GM10248 (cell line): ENCODE measurements around the gene DDIT4L.
A peak's percentile ranks its signal among the peaks of the same experiment; 100 is the strongest.

ENCODE experiments used
- CTCF ChIA-PET: fragments of 300-600 bp; sonication (Branson Sonifier 250); formaldehyde crosslinking; extraction: SDS; loops from one replicate; lab custom pipeline; 2021; ENCODE audit warnings: antibody characterized with exemption; lab: Yijun Ruan, JAX
- POLR2A ChIA-PET: fragments of 350-650 bp; sonication (Branson Sonifier 250); formaldehyde crosslinking; extraction: SDS; loops from one replicate; lab custom pipeline; 2020; ENCODE audit warnings: antibody characterized with exemption; lab: Yijun Ruan, JAX
- DNase-seq: peaks from one replicate; pipeline ENCODE4 v3.0.0; 2012; ENCODE audit errors: extremely low spot score
- TF ChIP-seq, protein P1 (sequence below): IDR thresholded peaks from 2 replicates; pipeline ENCODE4 v1.5.1; 2012; ENCODE audit warnings: mild to moderate bottlenecking, low read depth; ENCODE audit errors: extremely low read depth, missing control alignments, control extremely low read depth

DDIT4L gene, protein sequence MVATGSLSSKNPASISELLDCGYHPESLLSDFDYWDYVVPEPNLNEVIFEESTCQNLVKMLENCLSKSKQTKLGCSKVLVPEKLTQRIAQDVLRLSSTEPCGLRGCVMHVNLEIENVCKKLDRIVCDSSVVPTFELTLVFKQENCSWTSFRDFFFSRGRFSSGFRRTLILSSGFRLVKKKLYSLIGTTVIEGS

DNA sequence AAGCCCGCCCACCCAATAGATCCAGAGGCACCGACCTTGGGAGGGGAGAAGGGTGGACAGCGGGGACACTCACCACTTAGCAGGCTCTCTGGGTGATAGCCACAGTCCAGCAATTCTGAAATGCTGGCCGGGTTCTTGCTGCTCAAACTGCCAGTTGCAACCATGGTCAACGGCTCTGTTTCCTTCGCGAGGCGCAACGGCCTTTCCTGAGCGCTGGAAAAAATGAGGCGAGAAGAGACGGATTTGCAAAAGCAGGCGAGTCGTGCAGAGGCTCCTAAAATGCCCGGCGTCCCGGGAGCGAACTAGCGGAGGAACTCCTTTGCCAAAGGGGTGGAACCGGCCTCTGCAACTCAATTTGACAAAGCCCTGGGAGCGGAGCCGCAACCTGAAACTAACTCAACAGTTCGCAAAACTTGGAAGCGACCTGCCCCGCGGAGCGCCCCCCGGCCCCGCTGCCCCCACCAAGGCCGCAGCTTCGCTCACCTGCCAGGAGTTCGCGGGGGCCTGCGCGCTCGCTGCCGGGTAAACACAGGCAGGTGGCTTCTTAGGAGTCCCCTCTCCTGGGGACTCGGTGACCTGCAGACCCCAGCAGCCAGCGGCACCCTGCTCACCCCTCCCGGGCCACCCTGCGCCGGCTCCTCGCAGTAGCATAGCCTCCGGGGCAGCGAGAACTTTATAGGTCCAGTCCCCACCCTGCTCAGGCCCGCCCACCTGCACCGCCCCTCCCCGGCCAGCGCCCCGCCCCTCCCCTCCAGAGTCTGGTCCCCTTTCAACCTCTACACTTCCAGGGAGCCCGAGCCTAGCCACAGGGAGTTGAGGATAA lies at the start of gene DDIT4L:
DDIT4L (minus strand) TSS at position 649 of the 823 bp plus-strand sequence; CDS start at position 164, 485 bp downstream.
- TF ChIP-seq, protein P1, sequence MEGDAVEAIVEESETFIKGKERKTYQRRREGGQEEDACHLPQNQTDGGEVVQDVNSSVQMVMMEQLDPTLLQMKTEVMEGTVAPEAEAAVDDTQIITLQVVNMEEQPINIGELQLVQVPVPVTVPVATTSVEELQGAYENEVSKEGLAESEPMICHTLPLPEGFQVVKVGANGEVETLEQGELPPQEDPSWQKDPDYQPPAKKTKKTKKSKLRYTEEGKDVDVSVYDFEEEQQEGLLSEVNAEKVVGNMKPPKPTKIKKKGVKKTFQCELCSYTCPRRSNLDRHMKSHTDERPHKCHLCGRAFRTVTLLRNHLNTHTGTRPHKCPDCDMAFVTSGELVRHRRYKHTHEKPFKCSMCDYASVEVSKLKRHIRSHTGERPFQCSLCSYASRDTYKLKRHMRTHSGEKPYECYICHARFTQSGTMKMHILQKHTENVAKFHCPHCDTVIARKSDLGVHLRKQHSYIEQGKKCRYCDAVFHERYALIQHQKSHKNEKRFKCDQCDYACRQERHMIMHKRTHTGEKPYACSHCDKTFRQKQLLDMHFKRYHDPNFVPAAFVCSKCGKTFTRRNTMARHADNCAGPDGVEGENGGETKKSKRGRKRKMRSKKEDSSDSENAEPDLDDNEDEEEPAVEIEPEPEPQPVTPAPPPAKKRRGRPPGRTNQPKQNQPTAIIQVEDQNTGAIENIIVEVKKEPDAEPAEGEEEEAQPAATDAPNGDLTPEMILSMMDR = no peak
- DNase-seq = peak; percentile 20
- CTCF ChIA-PET = no interaction called here
- POLR2A ChIA-PET = no interaction called here

DNA sequence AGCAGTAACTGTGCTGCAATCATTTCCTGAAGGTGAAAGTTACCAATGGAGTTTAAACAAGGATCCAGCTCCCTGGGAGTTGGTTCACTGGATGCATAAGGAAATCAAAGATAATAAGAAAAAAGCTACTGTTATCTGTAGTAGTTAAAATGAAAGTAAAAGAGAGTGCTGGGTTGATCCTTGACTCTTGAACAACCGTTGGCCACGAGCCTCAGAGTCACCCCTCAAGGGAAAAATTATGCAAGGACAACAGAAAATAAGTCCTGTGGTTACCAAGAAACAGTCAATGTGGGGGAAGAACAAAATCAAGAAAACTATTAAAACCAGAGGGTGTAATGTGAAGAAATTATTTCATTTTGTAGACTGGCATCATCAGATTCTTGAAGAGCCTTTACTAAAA lies 49.7 kb upstream of the DDIT4L start:
- TF ChIP-seq, protein P1 = no peak
- no peak for DNase-seq
- CTCF ChIA-PET = no interaction called here
- POLR2A ChIA-PET = no interaction called here

DNA sequence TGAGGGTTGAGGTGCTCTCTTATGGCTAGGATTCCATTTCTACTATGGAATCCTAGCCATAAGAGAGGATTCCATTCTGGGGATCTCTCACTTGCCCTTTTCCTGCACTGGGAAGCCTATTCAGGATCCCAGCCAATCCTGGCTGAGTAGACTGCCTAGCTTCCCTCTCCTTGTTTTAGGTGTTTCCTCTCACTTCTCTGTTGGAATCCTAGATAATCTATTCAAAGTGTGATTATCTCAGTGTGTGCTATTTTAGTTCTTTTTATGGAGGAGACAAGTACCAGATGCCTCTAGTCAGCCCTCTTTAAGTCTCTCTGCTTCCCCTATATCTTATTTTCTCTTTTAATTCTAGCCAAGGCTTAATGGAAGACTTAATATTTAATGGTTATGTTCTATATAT lies 34.5 kb upstream of the DDIT4L start:
- POLR2A ChIA-PET = no interaction called here
- TF ChIP-seq, protein P1 = no peak
- DNase-seq = no peak
- CTCF ChIA-PET = no interaction called here

DNA sequence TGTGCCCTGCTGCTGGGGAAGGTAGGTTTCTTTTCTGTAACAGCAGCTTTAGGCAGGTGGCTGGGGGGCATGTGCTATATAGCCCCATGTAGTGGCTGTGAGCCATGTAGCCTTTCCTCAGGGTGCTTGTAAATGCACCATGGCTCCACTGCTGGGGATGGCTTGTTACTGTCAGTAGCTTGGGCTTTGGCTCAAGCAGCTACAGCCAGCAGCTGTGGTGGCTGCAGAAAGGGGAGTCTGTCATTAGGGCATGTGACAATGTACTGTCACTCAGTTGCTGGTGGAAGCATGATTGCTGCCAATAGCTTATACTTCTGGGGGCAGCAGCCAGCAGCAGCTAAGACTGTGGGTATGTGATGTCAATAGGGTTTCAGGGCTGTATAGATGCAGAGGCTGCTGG lies 33.9 kb upstream of the DDIT4L start:
- CTCF ChIA-PET = interaction anchor here (1.2 kb wide), 1 partner anchor 13 kb away, joined by 3 read pairs; no protein-coding TSS in a partner anchor
- DNase-seq = no peak
- TF ChIP-seq, protein P1 = no peak
- POLR2A ChIA-PET = no interaction called here

DNA sequence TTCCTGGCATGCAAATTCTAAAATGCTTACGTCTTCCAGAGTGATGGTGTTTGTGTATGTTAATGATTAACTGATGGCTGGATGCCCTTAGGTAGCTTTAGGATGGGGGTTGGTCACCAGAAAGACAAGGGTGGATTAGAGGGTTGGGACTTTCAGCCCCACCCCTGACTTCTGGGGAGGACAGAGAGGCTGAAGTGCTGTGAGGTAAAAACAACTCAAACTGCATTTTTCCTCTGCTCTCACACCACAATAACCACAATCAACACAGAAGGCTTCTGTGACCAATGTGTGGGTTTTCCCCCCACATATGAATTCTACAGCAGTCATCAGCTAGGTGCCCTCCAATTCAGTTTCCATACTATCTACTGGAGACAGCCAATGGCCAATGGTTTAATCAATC lies 18.7 kb upstream of the DDIT4L start:
- ChIA-PET CTCF (interaction anchor here (1.4 kb wide), 1 partner anchor 11 kb away, joined by 4 read pairs; no protein-coding TSS in a partner anchor), POLR2A (no interaction called here)
- no peak for DNase-seq
- TF ChIP-seq, protein P1 = no peak

DNA sequence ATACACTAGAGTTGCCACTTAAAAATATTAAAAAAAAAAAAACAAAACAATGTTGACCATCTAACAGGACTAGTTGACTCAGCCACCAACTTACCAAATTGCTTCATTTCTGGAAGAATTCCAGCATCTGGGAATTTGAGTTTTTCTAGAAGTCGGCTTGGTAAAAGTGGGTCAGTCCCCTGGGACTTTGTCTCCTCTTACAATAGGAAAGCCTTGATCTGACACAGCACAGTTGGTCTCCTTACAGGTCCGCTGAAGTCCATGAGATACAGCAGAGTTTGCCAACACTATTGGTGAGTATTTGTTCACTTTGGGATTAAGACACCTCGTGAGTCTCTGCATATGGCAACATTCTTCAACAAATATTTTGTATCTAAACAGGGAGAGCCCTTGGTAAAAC lies 18.2 kb upstream of the DDIT4L start:
- CTCF ChIA-PET = interaction anchor here (1.4 kb wide), 1 partner anchor 10 kb away, joined by 4 read pairs; no protein-coding TSS in a partner anchor
- TF ChIP-seq, protein P1 = no peak

More for the DNA sequence above, 18.2 kb upstream of the DDIT4L start:
- POLR2A ChIA-PET = no interaction called here
- no peak for DNase-seq
